Kidney epithelial cell (primary cell): ENCODE results near the gene YAP1. TPM values are rescaled to one million over a fixed set of nuclear protein-coding genes. Genes with fewer than 3 reads are reported as not detected.

Experiments
- DNase-seq: peaks from one replicate; pipeline ENCODE4 v3.0.0-alpha.2; 2010; ENCODE audit warnings: low read depth
- H3K27me3 ChIP-seq: 2 replicates; pipeline ENCODE4 v1.6.0; 2011; ENCODE audit warnings: low read length; ENCODE audit not compliant: control insufficient read depth, insufficient read depth
- H3K36me3 ChIP-seq: 2 replicates; pipeline ENCODE4 v1.5.1; 2011; ENCODE audit warnings: low read length; ENCODE audit not compliant: control insufficient read depth, insufficient read depth
- H3K4me3 ChIP-seq: 2 replicates; pipeline ENCODE4 v1.5.1; 2011; ENCODE audit warnings: low read depth, mild to moderate bottlenecking, control low read depth, low read length
- CTCF ChIP-seq: IDR thresholded peaks from 2 replicates; pipeline ENCODE4 v1.5.1; 2011; ENCODE audit warnings: mild to moderate bottlenecking, moderate library complexity, low read length, control low read depth, inconsistent platforms; ENCODE audit not compliant: insufficient read depth, poor library complexity, severe bottlenecking
- total RNA-seq: library from RNA; depleted of rRNA; stranded (reverse); fragments of >200 nt; gene quantifications from 2 replicates; pipeline ENCODE4 v1.2.3, GENCODE V29; 2015

Gene YAP1
- total RNA-seq, 1 donor from 2014 or later: 94.4 TPM

- no peak overlapping the region for H3K4me3 ChIP-seq
- H3K36me3 ChIP-seq: no peaks in the 10 kb centered on the region
- DNase-seq: no peak
- H3K27me3 ChIP-seq: no peaks in the 10 kb centered on the region
- no peak for TF ChIP-seq CTCF
These were observed 78.2 kb downstream of the YAP1 start for GRCh38 chr11:102188488-102188887.

GRCh38 chr11:102191832-102192231 lies 81.6 kb downstream of the YAP1 start:
- no peak for TF ChIP-seq CTCF
- no peak for DNase-seq
- Histone ChIP-seq H3K36me3 (no peaks in the 10 kb centered on the region), H3K4me3 (no peak overlapping the region), H3K27me3 (no peaks in the 10 kb centered on the region)

GRCh38 chr11:102192349-102193066 lies 82.3 kb downstream of the YAP1 start:
- H3K4me3 ChIP-seq: no peak overlapping the region
- TF ChIP-seq CTCF: no peak
- H3K36me3 ChIP-seq: no peaks in the 10 kb centered on the region
- DNase-seq: no peak
- no peaks in the 10 kb centered on the region for H3K27me3 ChIP-seq

- Histone ChIP-seq H3K36me3 (no peaks in the 10 kb centered on the region), H3K4me3 (no peak overlapping the region), H3K27me3 (no peaks in the 10 kb centered on the region)
- TF ChIP-seq CTCF: no peak
- no peak for DNase-seq
These were observed 84.0 kb downstream of the YAP1 start for GRCh38 chr11:102194257-102194656.

- no peak for TF ChIP-seq CTCF
- no peaks in the 10 kb centered on the region for H3K27me3 ChIP-seq
- no peak for DNase-seq
- no peaks in the 10 kb centered on the region for H3K36me3 ChIP-seq
- H3K4me3 ChIP-seq: no peak overlapping the region
These were observed 84.7 kb downstream of the YAP1 start for GRCh38 chr11:102194990-102195389.

GRCh38 chr11:102196351-102196750 lies 86.1 kb downstream of the YAP1 start:
- TF ChIP-seq CTCF: no peak
- Histone ChIP-seq H3K27me3 (no peaks in the 10 kb centered on the region), H3K36me3 (no peaks in the 10 kb centered on the region), H3K4me3 (no peak overlapping the region)
- no peak for DNase-seq
